Epithelial cell of esophagus (primary cell): ENCODE data around the gene DDX20.
A peak's percentile ranks its signal among the peaks of the same experiment; 100 is the strongest.

Source experiments
- DNase-seq: peaks from one replicate; pipeline ENCODE4 v3.0.0; 2010; ENCODE audit warnings: low read depth
- H3K4me3 ChIP-seq: 2 replicates; pipeline ENCODE4 v1.5.1; 2011; ENCODE audit warnings: mild to moderate bottlenecking, low read length, control low read depth
- CTCF ChIP-seq: IDR thresholded peaks from 2 replicates; pipeline ENCODE4 v1.5.1; 2011; ENCODE audit warnings: low read depth, mild to moderate bottlenecking, low read length, control low read depth, inconsistent platforms; ENCODE audit not compliant: insufficient read depth; ENCODE audit errors: missing control alignments

DDX20 gene

GRCh38 chr1:111755331-111756123 lies at the start of gene DDX20:
DDX20 (plus strand) TSS chr1:111755901; CDS start chr1:111755925, 24 bp downstream.
- peak; percentile 97 for DNase-seq
- TF ChIP-seq CTCF: peak; percentile 59
- peak within 1 kb of the TSS; percentile 80 for H3K4me3 ChIP-seq

- TF ChIP-seq CTCF: no peak
- H3K4me3 ChIP-seq: no peak overlapping the region
- no peak for DNase-seq
Measured at GRCh38 chr1:111706921-111707320, 48.8 kb upstream of the DDX20 start.

- peak; percentile 31 for DNase-seq
- H3K4me3 ChIP-seq: no peak overlapping the region
- TF ChIP-seq CTCF: no peak
Measured at GRCh38 chr1:111707906-111708305, 47.8 kb upstream of the DDX20 start.

GRCh38 chr1:111709986-111710385 lies 45.7 kb upstream of the DDX20 start:
- no peak for DNase-seq
- TF ChIP-seq CTCF: no peak
- H3K4me3 ChIP-seq: no peak overlapping the region

GRCh38 chr1:111716333-111716732 lies 39.4 kb upstream of the DDX20 start:
- H3K4me3 ChIP-seq: no peak overlapping the region
- TF ChIP-seq CTCF: no peak
- no peak for DNase-seq

GRCh38 chr1:111717450-111717849 lies 38.3 kb upstream of the DDX20 start:
- H3K4me3 ChIP-seq: no peak overlapping the region
- no peak for DNase-seq
- no peak for TF ChIP-seq CTCF

GRCh38 chr1:111719135-111719534 lies 36.6 kb upstream of the DDX20 start:
- H3K4me3 ChIP-seq: no peak overlapping the region
- TF ChIP-seq CTCF: no peak
- DNase-seq: no peak
